Measurements from ENCODE around the gene NKD2. TPM values are rescaled to one million over a fixed set of nuclear protein-coding genes. Genes with fewer than 3 reads are reported as not detected.

Gene NKD2
- polyA plus RNA-seq, 1 donor (not counting 4 experiments of a cell fraction or from before 2014, with no cell fraction given), result not detected

DNA sequence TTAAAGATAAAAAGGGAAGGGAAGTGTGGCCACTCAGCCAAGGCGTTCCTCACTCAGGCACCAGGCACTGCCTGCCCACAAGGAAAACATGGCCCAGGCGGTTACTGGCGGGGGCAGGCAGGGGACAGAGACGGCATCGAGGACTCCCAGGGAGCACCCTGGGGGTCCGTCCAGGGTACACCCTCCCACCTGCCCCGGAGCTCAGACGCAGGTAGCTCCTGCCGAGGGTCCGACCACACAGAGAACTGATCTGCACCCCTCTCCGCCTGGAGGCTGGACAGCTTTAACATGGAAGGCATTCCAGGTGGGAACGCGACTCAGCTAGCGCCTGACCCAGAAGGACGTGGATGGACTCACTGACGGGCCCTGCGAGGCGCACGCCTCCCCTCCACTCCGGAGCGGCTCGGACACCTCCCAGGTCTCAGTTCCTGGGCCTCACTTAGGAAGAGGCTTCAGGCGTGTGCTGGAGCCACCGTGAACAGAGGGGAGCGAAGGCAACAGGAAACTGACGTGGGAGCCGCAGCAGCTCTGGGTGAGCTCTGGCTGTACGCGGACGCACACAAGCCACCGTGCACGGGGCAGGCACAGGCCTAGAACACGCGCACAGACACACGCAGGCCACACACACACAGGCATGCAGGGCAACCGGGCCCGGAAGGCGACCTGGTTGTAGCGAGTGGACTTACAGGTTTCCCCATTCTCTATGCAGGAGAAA is 47.5 kb downstream of the NKD2 start:
- H3K9me1 ChIP-seq (ENCODE audit: control insufficient read depth, extremely low read depth, insufficient read depth, low read length), result no peaks in the 10 kb centered on the region
- dilution Hi-C loops (cut with MboI; ENCODE audit: extremely low pct_ligation_motif_present, low sequenced_read_pairs), result no loop called here
- no peak for FAIRE-seq

DNA sequence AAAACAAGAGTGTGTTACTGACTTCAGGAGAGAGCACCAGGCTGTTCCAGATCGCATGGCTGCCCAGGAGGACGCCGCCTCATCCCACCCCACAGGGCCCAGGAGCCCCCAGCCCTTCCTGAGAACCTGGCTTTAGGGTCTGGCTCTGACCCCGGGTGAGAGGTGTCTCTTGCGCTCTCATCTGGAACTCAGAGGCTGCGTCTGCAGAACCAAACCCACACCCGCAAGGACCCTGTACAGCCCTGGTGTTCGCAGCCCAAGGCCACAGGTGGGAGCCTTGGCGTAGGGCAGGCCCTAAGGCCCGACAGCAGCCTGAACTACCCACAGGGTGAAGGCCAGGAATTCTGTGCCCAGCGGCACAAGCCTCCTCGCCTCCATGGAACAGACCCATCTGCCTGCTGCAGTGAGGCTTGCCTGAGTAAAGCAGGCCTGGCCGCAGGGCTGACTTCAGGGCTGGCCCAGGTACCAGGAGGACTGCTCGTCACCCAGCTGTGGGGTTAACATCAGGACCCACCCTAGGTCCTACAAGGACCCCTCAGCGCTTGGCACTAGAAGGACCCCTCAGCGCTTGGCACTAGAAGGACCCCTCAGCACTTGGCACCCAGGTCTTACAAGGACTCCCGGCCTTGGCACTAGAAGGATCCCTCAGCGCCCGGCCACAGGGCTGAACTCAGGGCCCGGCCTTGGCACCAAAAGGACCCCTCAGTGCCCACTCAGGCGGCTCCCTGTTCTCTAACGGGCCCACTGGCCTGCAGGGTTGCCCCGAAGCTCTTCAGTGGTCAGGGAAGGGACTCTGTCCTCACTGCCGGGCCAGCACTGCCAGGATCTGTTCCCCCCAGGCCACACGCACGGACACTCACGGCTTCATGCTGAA is 48.2 kb downstream of the NKD2 start:
- DNase-seq (ENCODE audit: low read depth, low spot score) (no peak), FAIRE-seq (no peak)
- Histone ChIP-seq H3K79me2 (ENCODE audit: control insufficient read depth, insufficient read depth, low read length) (no peaks in the 10 kb centered on the region), H3K36me3 (ENCODE audit: control insufficient read depth in 2 of 2, extremely low read depth in 1 of 2, insufficient read depth in 2 of 2, low read length in 2 of 2) (peaks cover 0 to 3% of the 10 kb centered on the region in 2 experiments), H3K9me1 (ENCODE audit: control insufficient read depth, extremely low read depth, insufficient read depth, low read length) (no peaks in the 10 kb centered on the region), H3K4me2 (ENCODE audit: control insufficient read depth, extremely low read depth, insufficient read depth, low read depth, low read length) (no peak overlapping the region), H3K27ac (ENCODE audit: control insufficient read depth, insufficient read depth, low read length) (no peak overlapping the region), H3K4me1 (ENCODE audit: control insufficient read depth, extremely low read depth, insufficient read depth, low read length) (no peaks in the 10 kb centered on the region), H3K9ac (ENCODE audit: control insufficient read depth, extremely low read depth, insufficient read depth, low read length) (no peak overlapping the region), H3K27me3 (ENCODE audit: control insufficient read depth, extremely low read depth, insufficient read depth, low read length) (no peaks in the 10 kb centered on the region), H3K4me3 (ENCODE audit: control insufficient read depth in 2 of 3, extremely low read depth in 1 of 3, insufficient read depth in 2 of 3, low read depth in 1 of 3, low read length in 3 of 3) (no peak overlapping the region), H2AFZ (ENCODE audit: control insufficient read depth, low read length) (no peak overlapping the region), H3K9me3 (ENCODE audit: control insufficient read depth, low read depth, low read length) (no peaks in the 10 kb centered on the region), H4K20me1 (ENCODE audit: control insufficient read depth, extremely low read depth, insufficient read depth, low read length) (no peaks in the 10 kb centered on the region)
- TF ChIP-seq EZH2 (IDR thresholded peaks at IDR 0.05; ENCODE audit: low read length), result no peak
- dilution Hi-C loops (cut with MboI; ENCODE audit: extremely low pct_ligation_motif_present, low sequenced_read_pairs), result no loop called here

More for the DNA sequence above, 47.5 kb downstream of the NKD2 start:
- no peak overlapping the region for H3K27ac ChIP-seq (ENCODE audit: control insufficient read depth, insufficient read depth, low read length)
- no peak overlapping the region for H3K4me2 ChIP-seq (ENCODE audit: control insufficient read depth, extremely low read depth, insufficient read depth, low read depth, low read length)
- no peaks in the 10 kb centered on the region for H3K79me2 ChIP-seq (ENCODE audit: control insufficient read depth, insufficient read depth, low read length)
- no peaks in the 10 kb centered on the region for H3K27me3 ChIP-seq (ENCODE audit: control insufficient read depth, extremely low read depth, insufficient read depth, low read length)
- H3K36me3 ChIP-seq (ENCODE audit: control insufficient read depth in 2 of 2, extremely low read depth in 1 of 2, insufficient read depth in 2 of 2, low read length in 2 of 2), result peaks cover 0 to 3% of the 10 kb centered on the region in 2 experiments
- no peak for DNase-seq (ENCODE audit: low read depth, low spot score)
- no peak overlapping the region for H2AFZ ChIP-seq (ENCODE audit: control insufficient read depth, low read length)
- no peak overlapping the region for H3K9ac ChIP-seq (ENCODE audit: control insufficient read depth, extremely low read depth, insufficient read depth, low read length)
- no peaks in the 10 kb centered on the region for H4K20me1 ChIP-seq (ENCODE audit: control insufficient read depth, extremely low read depth, insufficient read depth, low read length)
- no peaks in the 10 kb centered on the region for H3K4me1 ChIP-seq (ENCODE audit: control insufficient read depth, extremely low read depth, insufficient read depth, low read length)
- no peak overlapping the region for H3K4me3 ChIP-seq (ENCODE audit: control insufficient read depth in 2 of 3, extremely low read depth in 1 of 3, insufficient read depth in 2 of 3, low read depth in 1 of 3, low read length in 3 of 3)
- H3K9me3 ChIP-seq (ENCODE audit: control insufficient read depth, low read depth, low read length), result no peaks in the 10 kb centered on the region
- TF ChIP-seq, protein P1, sequence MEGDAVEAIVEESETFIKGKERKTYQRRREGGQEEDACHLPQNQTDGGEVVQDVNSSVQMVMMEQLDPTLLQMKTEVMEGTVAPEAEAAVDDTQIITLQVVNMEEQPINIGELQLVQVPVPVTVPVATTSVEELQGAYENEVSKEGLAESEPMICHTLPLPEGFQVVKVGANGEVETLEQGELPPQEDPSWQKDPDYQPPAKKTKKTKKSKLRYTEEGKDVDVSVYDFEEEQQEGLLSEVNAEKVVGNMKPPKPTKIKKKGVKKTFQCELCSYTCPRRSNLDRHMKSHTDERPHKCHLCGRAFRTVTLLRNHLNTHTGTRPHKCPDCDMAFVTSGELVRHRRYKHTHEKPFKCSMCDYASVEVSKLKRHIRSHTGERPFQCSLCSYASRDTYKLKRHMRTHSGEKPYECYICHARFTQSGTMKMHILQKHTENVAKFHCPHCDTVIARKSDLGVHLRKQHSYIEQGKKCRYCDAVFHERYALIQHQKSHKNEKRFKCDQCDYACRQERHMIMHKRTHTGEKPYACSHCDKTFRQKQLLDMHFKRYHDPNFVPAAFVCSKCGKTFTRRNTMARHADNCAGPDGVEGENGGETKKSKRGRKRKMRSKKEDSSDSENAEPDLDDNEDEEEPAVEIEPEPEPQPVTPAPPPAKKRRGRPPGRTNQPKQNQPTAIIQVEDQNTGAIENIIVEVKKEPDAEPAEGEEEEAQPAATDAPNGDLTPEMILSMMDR (optimal IDR thresholded peaks at IDR 0.05 in 1 of 3, IDR thresholded peaks at IDR 0.05 in 1 of 3, conservative IDR thresholded peaks at IDR 0.05 in 1 of 3; ENCODE audit: extremely low read depth in 1 of 3, insufficient read depth in 2 of 3, low read length in 3 of 3), result no peak
- no peak for TF ChIP-seq EZH2 (IDR thresholded peaks at IDR 0.05; ENCODE audit: low read length)
